ENCODE data around the gene ARHGAP9.

GRCh38 chr12:57456145-57456700 lies 23.4 kb downstream of the ARHGAP9 start:
- TF ChIP-seq CTCF (IDR thresholded peaks at IDR 0.05), result peak in 1 of 2 donors; percentile 38
- no peak for TF ChIP-seq EP300 (IDR thresholded peaks at IDR 0.05)
- no peak for TF ChIP-seq POLR2A (IDR thresholded peaks at IDR 0.05)

Data from suprapubic skin (tissue), 3 donors.